SK-N-SH treated with all-trans-retinoic acid at 6 μM for 48 hours (cell line): ENCODE data around the gene ECI2.

Experiments used
- ATAC-seq: fragments of 200-7000 bp; cut with Tn5 transposase; 3 replicates; pipeline ENCODE4 v1.9.1; 2020; ENCODE audit warnings: mild to moderate bottlenecking, moderate library complexity
- ARNTL ChIP-seq: fragments of 450-650 bp; formaldehyde crosslinking; IDR thresholded peaks from 2 replicates; pipeline ENCODE4 v1.5.0; 2020; ENCODE audit warnings: low read depth, mild to moderate bottlenecking, moderate library complexity, borderline replicate concordance
- BACH2 ChIP-seq: fragments of 250-450 bp; sonication (Bioruptor Pico); IDR thresholded peaks from 2 replicates; pipeline ENCODE4 v1.9.0; 2021; ENCODE audit warnings: mild to moderate bottlenecking, borderline replicate concordance
- CREB5 ChIP-seq: fragments of 250-450 bp; sonication (Bioruptor Pico); IDR thresholded peaks from 2 replicates; pipeline ENCODE4 v1.5.1; 2020; ENCODE audit warnings: low read depth, mild to moderate bottlenecking, moderate library complexity
- CSDC2 ChIP-seq: fragments of 250-450 bp; sonication (Bioruptor Pico); IDR thresholded peaks from 2 replicates; pipeline ENCODE4 v1.5.0; 2020; ENCODE audit warnings: mild to moderate bottlenecking, moderate library complexity
- ESRRG ChIP-seq: fragments of 250-450 bp; sonication (Bioruptor Pico); IDR thresholded peaks from 2 replicates; pipeline ENCODE4 v1.6.1; 2021; ENCODE audit warnings: mild to moderate bottlenecking
- ISL1 ChIP-seq: fragments of 250-450 bp; sonication (Bioruptor Pico); IDR thresholded peaks from 2 replicates; pipeline ENCODE4 v2.1.2; 2022; ENCODE audit warnings: mild to moderate bottlenecking, moderate library complexity
- OSR1 ChIP-seq: fragments of 250-450 bp; sonication (Bioruptor Pico); IDR thresholded peaks from 2 replicates; pipeline ENCODE4 v1.8.0; 2022; ENCODE audit warnings: moderate library complexity, mild to moderate bottlenecking, inconsistent platforms
- PATZ1 ChIP-seq: fragments of 250-450 bp; sonication (Bioruptor Pico); IDR thresholded peaks from 2 replicates; pipeline ENCODE4 v1.8.0; 2020; ENCODE audit warnings: mild to moderate bottlenecking, moderate library complexity, borderline replicate concordance
- POU6F1 ChIP-seq: fragments of 250-450 bp; sonication (Bioruptor Pico); IDR thresholded peaks from 2 replicates; pipeline ENCODE4 v1.8.0; 2021; ENCODE audit warnings: low read depth, mild to moderate bottlenecking, moderate library complexity, borderline replicate concordance
- PPARA ChIP-seq: fragments of 250-450 bp; sonication (Bioruptor Pico); IDR thresholded peaks from 2 replicates; pipeline ENCODE4 v1.5.0; 2020; ENCODE audit warnings: mild to moderate bottlenecking, borderline replicate concordance
- SNAI2 ChIP-seq: fragments of 250-450 bp; sonication (Bioruptor Pico); IDR thresholded peaks from 2 replicates; pipeline ENCODE4 v1.5.0; 2020; ENCODE audit warnings: mild to moderate bottlenecking, moderate library complexity
- TCF4 ChIP-seq: fragments of 250-450 bp; sonication (Bioruptor Pico); IDR thresholded peaks from 2 replicates; pipeline ENCODE4 v1.8.0; 2021; ENCODE audit warnings: mild to moderate bottlenecking, moderate library complexity, borderline replicate concordance
- TSHZ2 ChIP-seq: fragments of 250-450 bp; sonication (Bioruptor Pico); IDR thresholded peaks from 2 replicates; pipeline ENCODE4 v1.5.0; 2020; ENCODE audit warnings: mild to moderate bottlenecking, moderate library complexity
- ZC3H10 ChIP-seq: fragments of 250-450 bp; sonication (Bioruptor Pico); IDR thresholded peaks from 2 replicates; pipeline ENCODE4 v1.5.1; 2021; ENCODE audit warnings: mild to moderate bottlenecking, moderate library complexity
- ZFP3 ChIP-seq: fragments of 250-450 bp; sonication (Bioruptor Pico); IDR thresholded peaks from 2 replicates; pipeline ENCODE4 v1.5.0; 2020; ENCODE audit warnings: mild to moderate bottlenecking, moderate library complexity
- ZNF565 ChIP-seq: fragments of 450-650 bp; formaldehyde crosslinking; conservative IDR thresholded peaks from 2 replicates; pipeline ENCODE4 v1.5.0; 2020; ENCODE audit warnings: low read depth, mild to moderate bottlenecking, moderate library complexity
- ZNF70 ChIP-seq: fragments of 450-650 bp; formaldehyde crosslinking; IDR thresholded peaks from 2 replicates; pipeline ENCODE4 v1.5.0; 2020; ENCODE audit warnings: mild to moderate bottlenecking, moderate library complexity
- ZNF8 ChIP-seq: fragments of 450-650 bp; formaldehyde crosslinking; IDR thresholded peaks from 2 replicates; pipeline ENCODE4 v1.5.0; 2020; ENCODE audit warnings: mild to moderate bottlenecking, moderate library complexity

Gene ECI2

GRCh38 chr6:4105980-4106536, 29.3 kb downstream of the ECI2 start:
- TF ChIP-seq PATZ1 (CRISPR knock-in tag): no peak
- no peak for TF ChIP-seq POU6F1
- TF ChIP-seq ISL1 (CRISPR knock-in tag): no peak
- no peak for TF ChIP-seq PPARA (CRISPR knock-in tag)
- no peak for TF ChIP-seq ESRRG

GRCh38 chr6:4103929-4104328, 31.4 kb downstream of the ECI2 start:
- ATAC-seq: no peak

More at GRCh38 chr6:4105980-4106536, 29.3 kb downstream of the ECI2 start:
- no peak for ATAC-seq

More at GRCh38 chr6:4103929-4104328, 31.4 kb downstream of the ECI2 start:
- TF ChIP-seq SNAI2 (no peak), OSR1 (CRISPR knock-in tag) (no peak), ARNTL (CRISPR knock-in tag) (no peak), ZFP3 (CRISPR knock-in tag) (no peak), ZNF565 (CRISPR knock-in tag) (no peak), CSDC2 (CRISPR knock-in tag) (no peak), TCF4 (no peak), ZNF8 (no peak), TSHZ2 (CRISPR knock-in tag) (no peak), PATZ1 (CRISPR knock-in tag) (no peak), ESRRG (no peak), BACH2 (CRISPR knock-in tag) (no peak), ZC3H10 (no peak), CREB5 (CRISPR knock-in tag) (no peak), ISL1 (CRISPR knock-in tag) (no peak), PPARA (CRISPR knock-in tag) (no peak), POU6F1 (no peak), ZNF70 (CRISPR knock-in tag) (no peak)
